NCI-H82 (cell line): ENCODE measurements around the gene MLPH.

Experiments
- DNase-seq: peaks from one replicate; lab custom pipeline; 2025; lab: John Stamatoyannopoulos, UW

Gene MLPH

DNA sequence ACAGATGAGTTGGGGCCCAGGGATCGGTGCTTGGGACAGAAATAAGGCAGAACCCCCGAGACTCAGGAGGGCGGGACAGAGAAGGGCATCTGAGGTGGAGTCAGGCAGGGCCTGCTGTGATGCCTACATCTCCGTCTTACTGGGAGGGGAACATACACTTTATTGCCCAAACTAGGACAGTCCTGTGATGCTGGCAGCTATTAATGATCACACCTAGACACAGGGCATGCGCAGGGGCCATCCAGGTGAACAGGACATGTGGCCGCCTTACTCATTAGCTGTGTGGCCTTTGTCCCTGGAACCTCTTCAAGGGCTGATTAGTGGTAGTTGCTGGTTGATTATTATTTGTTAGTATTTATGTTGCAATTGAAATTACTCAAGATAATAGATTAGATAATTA lies 33.2 kb downstream of the MLPH start:
- DNase-seq, result no peak

DNA sequence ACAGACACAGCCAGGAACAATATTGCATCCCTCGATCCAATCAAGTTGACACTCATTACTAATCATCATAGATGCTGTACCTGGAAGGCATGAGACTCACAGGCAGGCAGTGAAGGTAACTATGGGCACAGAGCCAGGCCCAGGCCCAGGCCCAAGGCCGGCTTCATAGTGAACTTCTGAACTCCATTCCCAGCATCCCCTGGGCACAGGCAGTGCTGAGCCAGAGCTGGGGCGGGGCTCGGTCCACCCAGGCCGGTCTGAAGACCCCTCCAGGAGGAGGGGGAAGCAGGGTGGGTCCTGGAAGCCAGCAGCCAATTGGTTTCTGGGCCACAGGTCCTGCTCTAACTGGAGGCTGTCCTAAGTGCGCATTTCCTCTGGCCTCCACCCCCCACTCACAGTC lies 37.6 kb downstream of the MLPH start:
- DNase-seq, result no peak

DNA sequence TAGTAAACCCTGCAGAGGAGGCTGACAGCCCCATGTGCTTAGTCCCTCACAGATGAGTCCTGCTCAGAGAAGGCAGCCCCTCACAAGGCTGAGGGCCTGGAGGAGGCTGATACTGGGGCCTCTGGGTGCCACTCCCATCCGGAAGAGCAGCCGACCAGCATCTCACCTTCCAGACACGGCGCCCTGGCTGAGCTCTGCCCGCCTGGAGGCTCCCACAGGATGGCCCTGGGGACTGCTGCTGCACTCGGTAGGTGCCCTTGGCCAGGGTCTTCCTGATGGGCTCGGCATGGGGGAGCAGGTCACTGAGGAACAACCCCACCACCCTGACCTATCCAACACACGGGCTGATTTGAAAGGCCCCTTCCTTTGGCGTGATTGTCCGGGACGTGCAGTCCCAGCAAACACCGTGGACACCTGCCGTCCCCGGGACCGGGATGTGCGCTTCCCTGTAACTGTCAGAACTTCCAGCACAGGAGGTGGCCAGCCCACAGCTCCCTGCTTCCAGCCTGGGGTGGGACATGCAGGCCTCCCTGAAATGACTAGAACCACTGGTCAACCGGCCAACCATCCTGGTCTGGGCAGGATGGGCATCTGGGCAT lies 38.6 kb downstream of the MLPH start:
- no peak for DNase-seq

DNA sequence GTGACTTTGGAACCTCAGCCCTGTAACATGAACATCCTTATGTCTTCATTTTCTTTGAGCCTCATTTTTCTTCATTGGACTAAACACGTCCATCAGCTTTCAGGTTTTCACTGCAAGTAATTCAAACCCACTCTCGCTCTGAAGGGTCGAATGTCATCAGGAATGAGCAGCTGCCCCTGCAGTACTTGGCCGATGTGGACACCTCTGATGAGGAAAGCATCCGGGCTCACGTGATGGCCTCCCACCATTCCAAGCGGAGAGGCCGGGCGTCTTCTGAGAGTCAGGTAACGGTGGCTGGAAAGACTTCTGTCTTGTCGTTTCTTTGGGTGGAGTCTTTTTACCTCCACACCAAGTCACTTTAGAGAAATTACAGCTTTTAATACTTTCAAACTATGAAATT lies 40.2 kb downstream of the MLPH start:
- DNase-seq, result no peak

DNA sequence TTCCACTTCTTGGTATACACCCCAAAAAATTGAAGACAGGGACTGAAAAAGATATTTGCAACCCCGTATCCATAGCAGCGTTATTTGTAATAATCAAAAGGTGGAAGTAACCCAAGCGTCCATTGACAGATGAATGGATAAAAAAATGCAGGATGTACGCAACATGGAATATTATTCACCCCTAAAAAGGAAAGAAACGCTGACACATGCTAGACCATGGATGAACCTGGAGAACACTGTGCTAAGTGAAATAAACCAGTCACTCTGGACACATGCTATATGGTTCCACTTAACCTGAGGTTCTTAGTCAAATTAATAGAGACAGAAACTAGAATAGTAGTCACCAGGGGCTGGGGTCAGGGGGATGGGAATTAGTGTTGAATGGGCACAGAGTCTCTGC lies 40.7 kb downstream of the MLPH start:
- no peak for DNase-seq

DNA sequence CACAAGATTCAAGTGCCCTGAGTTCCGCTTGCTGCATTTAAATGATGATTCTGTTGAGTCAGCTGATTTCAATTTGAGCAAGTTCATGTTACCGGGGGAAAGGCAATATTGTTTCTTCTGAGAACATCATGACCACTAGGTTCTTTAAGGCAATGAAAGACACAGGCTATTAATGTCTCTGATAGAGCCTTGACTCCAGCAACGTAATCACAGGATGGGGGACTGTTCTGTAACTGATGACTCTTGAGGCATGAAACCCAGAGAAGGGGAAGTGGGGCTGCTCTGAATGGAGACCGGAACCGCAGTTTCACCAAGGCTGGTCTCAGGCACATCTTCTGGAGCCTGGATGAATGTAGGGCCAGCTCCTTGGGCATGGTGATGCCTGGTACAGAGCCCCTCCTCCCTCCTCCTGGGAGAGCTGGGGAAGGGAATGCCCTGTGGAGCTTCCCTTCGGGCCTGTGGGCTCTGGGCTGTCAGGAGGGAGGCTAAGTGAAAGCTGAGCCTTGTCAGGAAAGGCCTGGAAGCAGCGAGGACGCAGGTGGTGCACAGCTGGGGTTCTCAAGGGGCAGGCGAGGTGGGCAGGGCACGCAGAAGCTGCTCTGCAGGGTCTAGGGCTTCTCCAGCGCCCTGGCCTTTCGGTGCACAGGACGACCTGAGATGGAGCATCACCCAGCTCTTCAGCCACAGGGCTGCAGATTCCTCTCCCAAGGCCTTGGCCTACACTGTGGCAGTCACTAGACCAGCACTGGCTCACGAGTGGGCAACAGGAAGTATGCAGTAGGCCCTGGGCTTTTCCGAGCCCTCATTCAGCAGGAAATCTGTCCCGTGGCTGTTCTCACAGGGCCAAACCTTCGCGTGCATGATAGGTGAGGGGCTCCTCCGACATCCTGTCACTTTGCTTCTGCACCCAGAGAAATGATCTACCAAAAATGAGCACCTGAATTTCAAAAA lies 42.7 kb downstream of the MLPH start:
- DNase-seq, result no peak

DNA sequence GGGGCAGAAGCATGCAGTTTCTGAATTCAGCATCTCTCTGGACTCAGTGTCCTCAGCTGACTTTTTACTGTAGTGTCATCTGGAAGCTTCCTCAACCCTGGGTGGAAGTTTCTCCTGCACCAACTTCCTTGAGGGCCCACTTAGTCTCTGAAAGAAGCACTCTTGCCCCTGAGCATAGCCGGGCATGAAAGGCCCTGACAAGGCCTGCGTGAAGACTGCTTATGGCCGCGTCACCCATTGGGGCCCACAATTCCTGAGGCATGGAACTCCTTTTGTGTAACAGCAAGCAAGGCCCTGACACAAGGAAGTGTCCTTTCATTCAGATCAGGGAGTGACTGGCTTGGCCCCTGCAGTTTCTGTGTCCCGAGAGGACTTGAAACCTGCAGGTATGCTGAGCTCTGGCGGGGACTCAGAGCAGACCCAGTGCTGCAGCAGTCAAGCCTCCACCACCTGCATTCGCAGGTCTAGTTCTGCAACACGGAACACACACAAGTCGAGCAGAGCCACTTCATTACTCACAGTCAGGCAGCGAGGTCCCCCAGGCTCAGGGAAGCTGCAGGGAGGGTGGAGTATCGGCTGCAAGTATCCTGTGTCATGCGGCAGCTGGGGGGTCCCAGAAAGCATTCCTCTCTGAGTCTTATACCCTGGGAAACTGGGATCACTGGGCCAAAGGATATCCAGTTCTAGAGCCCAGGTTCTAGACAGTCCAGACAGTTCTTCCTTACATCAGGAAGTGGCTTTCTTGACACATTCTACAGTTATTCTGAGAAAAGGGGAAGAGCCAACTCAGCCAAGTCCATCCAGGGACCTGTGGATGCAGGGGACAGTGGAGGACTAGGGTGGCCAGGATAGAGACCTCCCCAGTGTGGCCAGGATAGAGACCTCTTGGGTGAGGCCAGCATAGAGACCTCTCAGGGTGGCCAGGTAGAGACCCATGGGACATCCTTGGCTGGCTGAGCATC lies 43.7 kb downstream of the MLPH start:
- DNase-seq, result no peak

DNA sequence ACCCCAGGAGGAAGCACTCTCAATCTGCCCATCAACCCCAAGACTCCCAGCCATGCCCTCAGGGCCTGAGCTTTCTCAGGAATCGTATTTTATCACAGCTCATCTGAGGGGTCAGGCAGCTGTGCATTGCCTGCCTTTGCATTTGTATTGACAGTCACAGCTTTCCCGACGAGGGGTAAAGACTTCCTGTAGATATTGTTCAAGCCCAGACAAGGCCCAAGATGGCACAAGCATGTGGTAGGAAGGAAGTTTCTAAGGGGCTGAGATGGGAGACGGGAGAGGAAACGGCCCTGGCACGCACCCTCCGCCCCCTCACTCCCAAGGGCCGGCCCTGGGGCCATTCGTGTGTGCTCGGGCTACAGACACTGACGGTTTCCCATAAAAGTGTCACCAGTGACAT lies 45.1 kb downstream of the MLPH start:
- no peak for DNase-seq

DNA sequence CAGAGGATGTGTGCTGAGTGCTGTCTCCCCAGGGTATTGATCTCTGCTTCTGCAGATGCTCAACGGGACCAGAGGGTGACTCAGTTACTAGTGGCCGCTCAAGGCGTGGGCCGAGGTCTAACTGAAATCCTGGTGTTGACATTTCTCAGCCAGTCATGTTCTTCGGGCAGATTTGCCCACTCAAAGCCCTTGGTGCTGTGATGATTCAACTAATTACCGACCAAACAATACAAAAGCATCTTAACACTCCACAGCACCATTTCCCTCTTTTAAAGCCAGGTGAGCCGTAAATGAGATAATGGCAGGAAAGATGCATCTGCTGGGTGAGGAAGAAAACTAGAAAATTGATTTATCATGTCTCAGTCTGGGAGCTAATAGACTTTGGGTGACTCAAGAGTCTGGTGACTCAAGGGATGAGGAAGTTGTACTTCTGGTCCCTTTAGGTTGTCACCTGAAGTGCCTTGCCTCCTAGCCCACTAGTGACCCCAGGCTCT lies 46.7 kb downstream of the MLPH start:
- DNase-seq, result peak; percentile 23

DNA sequence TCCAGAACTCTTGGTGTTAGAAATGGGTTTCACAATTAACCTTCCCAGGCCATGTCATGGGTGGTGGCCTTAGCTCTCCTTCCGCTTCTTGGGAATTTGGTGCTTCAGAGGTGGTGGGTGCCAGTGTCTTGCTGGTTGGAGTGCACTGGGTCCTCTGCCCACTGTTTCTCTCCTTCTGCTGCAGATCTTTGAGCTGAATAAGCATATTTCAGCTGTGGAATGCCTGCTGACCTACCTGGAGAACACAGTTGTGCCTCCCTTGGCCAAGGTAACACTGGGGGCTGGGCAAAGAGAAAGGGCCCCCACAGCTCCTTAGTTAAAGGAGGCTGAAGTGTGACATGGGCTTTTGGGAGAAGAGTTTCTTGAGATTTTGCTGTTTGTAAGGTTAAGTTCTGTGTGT lies 47.3 kb downstream of the MLPH start:
- no peak for DNase-seq

DNA sequence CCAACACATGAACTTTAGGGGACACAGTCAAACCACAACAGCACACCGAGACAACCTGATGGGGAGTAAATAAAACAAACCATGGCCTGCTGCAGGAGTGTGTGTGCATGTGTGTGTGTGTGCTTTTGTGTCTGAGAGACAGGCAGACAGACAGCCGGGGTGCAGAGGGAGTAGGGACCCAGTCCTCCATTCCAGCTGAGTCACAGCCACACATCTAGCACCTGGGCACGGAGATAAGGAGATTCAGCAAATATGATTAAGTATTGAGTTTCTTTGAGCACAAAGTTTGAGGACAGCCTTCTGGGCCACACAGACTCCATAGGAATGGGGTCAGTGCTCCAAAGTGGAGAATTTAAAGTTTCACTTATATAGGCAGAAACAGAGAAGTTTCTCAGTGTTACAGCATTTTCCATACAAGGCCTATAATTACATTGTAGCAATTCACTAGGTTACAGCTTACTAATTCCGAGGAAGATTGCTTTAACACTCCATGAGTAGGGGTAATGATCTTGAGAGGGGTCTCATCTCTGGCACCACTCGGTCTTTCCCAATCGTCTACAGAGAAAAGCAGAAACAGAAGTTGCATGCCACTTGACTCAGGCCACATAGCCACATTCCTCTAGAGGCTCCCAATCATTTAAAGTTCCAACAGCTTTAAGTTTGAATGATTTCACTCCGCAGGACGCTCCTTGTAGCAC lies 48.5 kb downstream of the MLPH start:
- no peak for DNase-seq

DNA sequence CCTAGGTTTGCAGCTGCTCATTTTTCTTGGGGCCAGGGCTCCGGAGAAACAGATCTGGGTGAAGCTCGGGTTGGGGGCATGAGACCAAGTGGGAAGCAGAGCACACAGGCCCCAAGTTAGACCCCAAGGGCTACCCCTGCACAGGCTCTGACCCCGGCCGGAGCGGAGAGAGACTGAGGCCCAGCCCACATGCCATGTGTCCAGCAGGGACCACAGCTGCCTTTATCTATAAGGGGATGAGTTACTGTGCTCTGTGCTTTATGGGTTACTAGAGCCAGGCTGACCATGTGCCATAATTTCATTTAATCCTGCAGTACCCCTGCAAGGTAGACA lies 49.0 kb downstream of the MLPH start:
- no peak for DNase-seq

DNA sequence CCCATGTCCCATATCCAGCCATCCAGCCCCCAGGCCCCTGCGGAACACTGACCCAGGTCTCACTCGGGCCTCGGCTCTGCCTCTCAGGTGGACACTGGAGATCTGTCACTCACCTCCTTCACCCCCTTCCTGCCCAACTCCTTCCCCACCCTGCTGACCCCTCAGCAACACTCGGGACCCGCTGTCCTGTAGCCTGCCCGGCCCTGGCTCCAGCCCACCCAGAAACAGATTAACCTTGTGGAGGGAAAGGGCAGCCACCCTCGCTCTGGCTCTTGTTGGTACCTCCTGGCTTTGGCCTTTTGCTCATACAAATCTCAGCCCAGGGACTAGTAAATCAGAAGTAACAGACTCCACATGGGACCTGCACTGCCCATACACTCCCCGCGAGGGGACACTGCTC lies 49.6 kb downstream of the MLPH start:
- DNase-seq, result no peak

DNA sequence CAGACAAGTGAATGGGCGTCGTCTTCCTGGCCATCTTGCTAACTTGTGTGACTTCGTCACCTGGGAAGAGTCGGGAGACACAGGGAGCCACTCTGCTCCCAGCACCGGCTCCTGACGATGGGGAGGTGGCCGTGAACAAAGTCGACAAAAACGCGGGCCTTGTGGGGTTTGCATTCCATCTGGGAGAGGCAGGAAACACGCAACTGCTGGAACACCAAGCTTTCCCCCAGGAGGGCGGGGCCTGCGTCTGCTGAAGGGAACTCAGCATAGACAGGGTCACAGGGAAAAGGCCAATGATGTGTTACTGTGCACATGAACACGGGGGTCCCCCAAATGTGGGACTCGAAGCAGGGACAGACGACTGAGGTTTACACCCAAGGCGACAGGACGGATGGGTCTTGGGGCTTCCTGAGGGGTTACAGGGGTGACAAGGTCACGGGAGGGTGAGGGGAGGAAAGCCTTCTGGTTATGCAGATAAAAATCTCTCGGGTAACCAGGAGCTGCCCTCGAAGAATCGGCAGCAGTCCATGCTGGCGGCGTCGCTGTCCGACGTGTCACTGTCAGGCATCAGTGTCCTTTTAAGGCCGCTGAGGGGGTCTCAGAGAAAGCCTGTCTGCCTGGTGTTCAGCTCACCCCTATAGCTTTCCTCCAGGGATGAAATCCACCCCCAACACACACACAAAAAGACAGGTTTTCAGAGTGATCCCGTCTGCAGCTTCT lies 51.1 kb downstream of the MLPH start:
- no peak for DNase-seq

DNA sequence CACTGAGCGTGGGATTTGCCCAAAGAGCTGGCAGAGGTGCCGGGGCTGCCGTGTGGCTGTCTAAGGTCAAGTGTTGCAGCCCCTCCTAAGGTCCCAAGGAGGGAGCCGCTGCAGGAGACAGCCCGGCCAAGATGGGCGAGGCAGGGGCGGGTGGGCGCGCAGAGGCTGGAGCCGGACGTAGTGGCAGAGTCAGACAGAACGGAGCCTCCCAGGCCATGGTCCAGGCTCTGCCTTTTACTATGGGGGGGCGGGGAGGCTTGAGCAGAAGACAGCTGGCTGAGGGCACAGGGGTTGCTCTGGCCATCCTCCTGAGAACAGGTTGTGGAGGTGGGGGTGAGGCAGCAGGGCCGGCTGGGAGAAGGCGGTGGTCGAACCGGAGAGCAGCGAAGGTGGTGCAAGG lies 51.9 kb downstream of the MLPH start:
- no peak for DNase-seq

DNA sequence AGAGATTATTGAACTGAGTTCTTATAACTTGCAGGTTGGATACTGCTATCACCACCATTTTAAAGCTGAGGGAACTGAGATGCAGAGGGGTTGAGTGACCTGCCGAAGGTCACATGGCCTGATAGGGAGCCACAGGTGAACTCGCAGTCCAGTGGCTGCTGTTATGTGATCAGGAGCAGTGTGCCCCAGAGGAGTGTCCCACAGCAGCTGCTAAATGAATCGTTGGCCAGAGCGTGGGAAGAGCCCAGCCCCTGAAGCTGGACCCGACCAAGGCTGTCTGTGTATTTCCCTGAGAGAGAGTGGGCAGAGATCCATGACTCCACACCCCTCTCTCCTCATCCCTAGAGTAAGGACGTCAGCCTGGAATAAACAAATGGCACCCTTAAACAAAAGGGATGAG lies 52.6 kb downstream of the MLPH start:
- no peak for DNase-seq

DNA sequence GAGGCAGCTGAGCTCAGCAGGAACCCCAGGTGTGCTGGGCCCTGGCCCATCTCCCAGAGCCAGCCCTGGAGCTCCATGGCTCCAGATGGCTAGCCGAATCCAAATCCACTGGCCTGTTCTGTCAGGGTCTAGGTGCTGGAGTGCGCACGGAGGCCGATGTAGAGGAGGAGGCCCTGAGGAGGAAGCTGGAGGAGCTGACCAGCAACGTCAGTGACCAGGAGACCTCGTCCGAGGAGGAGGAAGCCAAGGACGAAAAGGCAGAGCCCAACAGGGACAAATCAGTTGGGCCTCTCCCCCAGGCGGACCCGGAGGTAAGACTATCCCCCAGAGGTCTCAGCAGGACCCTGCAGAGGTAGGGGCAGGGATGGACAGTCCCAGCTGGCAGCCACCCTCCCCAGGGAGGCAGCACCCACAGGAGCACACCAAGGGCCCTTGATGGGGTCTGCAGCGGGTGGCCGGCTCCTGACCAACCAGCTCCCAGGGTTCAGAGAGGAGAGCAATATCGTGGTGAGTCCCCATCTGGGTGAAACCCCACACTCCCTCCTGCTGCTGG lies 53.2 kb downstream of the MLPH start:
- DNase-seq, result no peak

DNA sequence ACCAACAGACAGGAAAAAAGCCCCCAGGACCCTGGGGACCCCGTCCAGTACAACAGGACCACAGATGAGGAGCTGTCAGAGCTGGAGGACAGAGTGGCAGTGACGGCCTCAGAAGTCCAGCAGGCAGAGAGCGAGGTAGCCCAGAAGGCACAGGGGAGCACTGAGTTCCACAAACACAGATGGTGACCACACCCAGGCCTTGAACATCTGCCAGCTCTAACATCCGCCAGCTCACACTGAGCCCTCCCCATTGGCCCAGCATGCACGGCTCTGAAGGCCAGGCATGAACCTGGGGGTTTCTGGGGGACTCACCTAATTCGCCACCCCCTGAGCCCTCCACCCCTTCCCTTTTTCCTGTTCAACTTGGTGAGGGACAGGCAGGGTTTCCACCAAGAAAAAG lies 53.8 kb downstream of the MLPH start:
- peak; percentile 20 for DNase-seq

DNA sequence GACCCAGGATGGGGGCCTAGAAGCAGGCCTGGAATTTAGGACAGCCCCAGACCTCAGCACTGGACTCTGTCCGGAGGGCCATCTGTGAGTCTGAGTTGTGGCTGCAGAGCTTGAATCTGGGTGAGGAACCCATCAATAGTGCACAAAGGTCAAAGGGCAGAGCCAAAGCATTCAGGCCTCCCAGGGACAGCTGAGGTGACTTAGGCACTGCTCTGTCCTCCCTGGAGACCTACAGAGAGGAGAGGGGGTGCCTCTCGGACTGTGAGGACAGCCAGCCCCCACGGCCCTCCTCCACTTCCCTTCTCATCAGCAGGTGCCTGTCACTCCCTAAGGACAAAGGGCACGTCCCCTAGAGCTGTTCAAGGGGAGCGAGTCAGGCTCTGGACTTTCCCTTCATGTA lies 54.2 kb downstream of the MLPH start:
- no peak for DNase-seq

DNA sequence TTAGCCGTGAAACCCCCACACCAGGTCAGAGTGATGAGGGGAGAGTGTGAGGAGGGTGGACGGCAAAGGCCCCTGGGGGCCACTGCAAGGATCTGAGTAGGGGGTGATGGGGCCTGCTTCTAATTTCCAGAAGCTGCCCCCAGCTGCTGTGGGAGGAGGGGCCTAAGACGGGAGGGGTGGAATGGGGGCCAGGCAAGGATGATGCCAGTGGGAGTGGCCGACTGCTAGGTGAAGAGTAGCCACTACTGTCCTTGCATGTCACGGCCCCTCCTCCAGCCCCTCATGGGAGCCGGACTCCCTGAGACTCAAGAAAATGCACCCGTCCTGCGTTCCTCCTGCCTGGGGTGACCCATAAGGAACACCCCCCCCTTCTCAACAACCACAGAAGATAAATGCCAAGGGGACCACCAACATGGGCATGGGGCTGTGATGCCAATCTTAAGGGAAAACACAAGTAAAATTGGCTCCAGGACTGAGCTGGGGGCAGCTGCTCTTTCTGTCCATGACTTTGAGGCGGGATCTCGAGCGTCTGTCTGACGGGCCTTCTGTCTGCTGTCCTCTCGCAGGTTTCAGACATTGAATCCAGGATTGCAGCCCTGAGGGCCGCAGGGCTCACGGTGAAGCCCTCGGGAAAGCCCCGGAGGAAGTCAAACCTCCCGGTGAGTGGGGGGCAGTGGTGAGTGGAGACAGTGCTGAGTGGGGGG lies 55.1 kb downstream of the MLPH start:
- DNase-seq, result no peak
